ENCODE measurements around the gene PLCD4. TPM values are rescaled to one million over a fixed set of nuclear protein-coding genes. Genes with fewer than 3 reads are reported as not detected.

Gene PLCD4
- total RNA-seq, 1 experiment from 2014 or later, result 0.42 TPM

DNA sequence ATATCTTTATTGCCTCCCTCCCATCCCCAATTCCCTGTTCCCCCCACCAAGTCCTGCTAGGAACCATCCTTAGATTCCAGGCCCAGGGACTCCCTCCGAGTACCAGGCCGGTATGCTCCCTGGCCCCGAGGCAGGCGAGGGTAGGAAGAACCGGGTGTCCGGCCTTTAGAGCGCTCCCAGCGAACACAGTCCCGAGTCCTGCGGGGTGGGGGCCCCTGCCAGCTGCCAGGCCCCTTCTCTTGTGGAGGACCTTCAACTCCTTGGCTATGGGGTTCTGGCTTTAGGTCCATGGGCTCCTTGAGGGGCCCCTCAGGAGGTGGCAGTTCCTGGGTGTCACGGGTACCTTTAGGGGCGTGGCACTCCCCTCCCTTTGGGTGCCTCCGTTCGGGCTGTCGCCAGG lies 56.2 kb downstream of the PLCD4 start:
- no peak overlapping the region for H3T11ph ChIP-seq (ENCODE audit: low read length)
- no peak overlapping the region for H4K8ac ChIP-seq (replicated peaks; ENCODE audit: insufficient read length, low read depth, low read length)
- Mint-ChIP-seq H3K9me3 (no peaks in the 10 kb centered on the region), H3K36me3 (ENCODE audit: insufficient read depth in 1 of 3, low read depth in 3 of 3) (peaks cover 33 to 62% (median 58%) of the 10 kb centered on the region in 3 experiments), H3K27me3 (ENCODE audit: low read depth) (no peaks in the 10 kb centered on the region), H3K4me3 (no peak overlapping the region), H3K4me1 (peaks cover 7 to 9% of the 10 kb centered on the region in 2 experiments), H3K27ac (no peak overlapping the region)
- no peak overlapping the region for H2BK12ac ChIP-seq (ENCODE audit: insufficient read length, low read depth, low read length)
- no peak overlapping the region for H4K91ac ChIP-seq (ENCODE audit: insufficient read length, low read depth, low read length)
- H3K23ac ChIP-seq (ENCODE audit: insufficient read length, low read depth, low read length), result no peak overlapping the region
- no peaks in the 10 kb centered on the region for H3K27me3 ChIP-seq (ENCODE audit: insufficient read depth, low read length)
- H3K23me2 ChIP-seq (ENCODE audit: insufficient read length, low read depth, low read length, poor library complexity, severe bottlenecking), result peaks cover 8% of the 10 kb centered on the region
- H4K20me1 ChIP-seq (ENCODE audit: control insufficient read depth, insufficient read depth, insufficient read length), result no peaks in the 10 kb centered on the region
- no CpG with 5 or more reads among the region's 15 CpGs for WGBS (ENCODE audit: extremely low coverage, insufficient read length, low lambda C conversion rate)
- H3K9ac ChIP-seq (ENCODE audit: extremely low read depth, insufficient read length, low read length), result no peak overlapping the region
- H2BK20ac ChIP-seq (ENCODE audit: low read depth, low read length, poor library complexity, severe bottlenecking), result no peak overlapping the region
- no peak overlapping the region for H2AFZ ChIP-seq (ENCODE audit: low read length)
- H3K79me2 ChIP-seq (ENCODE audit: insufficient read depth, low read length), result no peaks in the 10 kb centered on the region
- H3K9me3 ChIP-seq (ENCODE audit: control insufficient read depth, low read depth, low read length), result no peaks in the 10 kb centered on the region
- no peak overlapping the region for H4K5ac ChIP-seq (ENCODE audit: insufficient read length, low read depth, low read length)
- no peaks in the 10 kb centered on the region for H3K79me1 ChIP-seq (ENCODE audit: insufficient read depth, low read depth, low read length, poor library complexity, severe bottlenecking)
- H2BK5ac ChIP-seq (ENCODE audit: insufficient read length, low read length), result no peak overlapping the region
- TF ChIP-seq, protein P1, sequence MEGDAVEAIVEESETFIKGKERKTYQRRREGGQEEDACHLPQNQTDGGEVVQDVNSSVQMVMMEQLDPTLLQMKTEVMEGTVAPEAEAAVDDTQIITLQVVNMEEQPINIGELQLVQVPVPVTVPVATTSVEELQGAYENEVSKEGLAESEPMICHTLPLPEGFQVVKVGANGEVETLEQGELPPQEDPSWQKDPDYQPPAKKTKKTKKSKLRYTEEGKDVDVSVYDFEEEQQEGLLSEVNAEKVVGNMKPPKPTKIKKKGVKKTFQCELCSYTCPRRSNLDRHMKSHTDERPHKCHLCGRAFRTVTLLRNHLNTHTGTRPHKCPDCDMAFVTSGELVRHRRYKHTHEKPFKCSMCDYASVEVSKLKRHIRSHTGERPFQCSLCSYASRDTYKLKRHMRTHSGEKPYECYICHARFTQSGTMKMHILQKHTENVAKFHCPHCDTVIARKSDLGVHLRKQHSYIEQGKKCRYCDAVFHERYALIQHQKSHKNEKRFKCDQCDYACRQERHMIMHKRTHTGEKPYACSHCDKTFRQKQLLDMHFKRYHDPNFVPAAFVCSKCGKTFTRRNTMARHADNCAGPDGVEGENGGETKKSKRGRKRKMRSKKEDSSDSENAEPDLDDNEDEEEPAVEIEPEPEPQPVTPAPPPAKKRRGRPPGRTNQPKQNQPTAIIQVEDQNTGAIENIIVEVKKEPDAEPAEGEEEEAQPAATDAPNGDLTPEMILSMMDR (conservative IDR thresholded peaks at IDR 0.05), result no peak
- H2BK120ac ChIP-seq (ENCODE audit: low read depth, low read length, poor library complexity, severe bottlenecking), result no peak overlapping the region
- no peak overlapping the region for H3K4ac ChIP-seq (ENCODE audit: low read depth, low read length)
- H3K4me2 ChIP-seq (ENCODE audit: insufficient read depth, insufficient read length, low read length), result no peak overlapping the region
- H2BK15ac ChIP-seq (ENCODE audit: low read depth, low read length), result no peak overlapping the region
- no peak overlapping the region for H3K27ac ChIP-seq (ENCODE audit: insufficient read length, low read depth, low read length)
- H3K14ac ChIP-seq (ENCODE audit: insufficient read depth, low read length), result no peak overlapping the region
- H3K56ac ChIP-seq (ENCODE audit: insufficient read length, low read depth, low read length), result no peak overlapping the region
- H3K18ac ChIP-seq (ENCODE audit: insufficient read length, low read depth, low read length), result no peak overlapping the region
- H2AK5ac ChIP-seq (ENCODE audit: insufficient read length, low read length), result no peak overlapping the region
- peaks cover 2% of the 10 kb centered on the region; the same call in 1 of the 2 replicates for H3K4me1 ChIP-seq (ENCODE audit: insufficient read depth, low read length)
- no peak for DNase-seq
